Muscle of leg (tissue), 11 donors: ENCODE results near the gene AQP11. TPM values are rescaled to one million over a fixed set of nuclear protein-coding genes. Genes with fewer than 3 reads are reported as not detected.
A peak's percentile ranks its signal among the peaks of the same experiment; 100 is the strongest.
"Not testable (repeated sequence)": the region's sequence is repeated elsewhere in the genome, so short reads cannot be mapped to it uniquely, and the experiment has no call there.

ENCODE experiments used
- DNase-seq: peaks from one replicate; pipeline ENCODE4 v3.0.0; 2013
- H3K27ac ChIP-seq: one replicate; pipeline ENCODE4 v1.5.1; 2013; ENCODE audit warnings: mild to moderate bottlenecking, low read length, control low read depth
- H3K27me3 ChIP-seq: one replicate; pipeline ENCODE4 v1.6.1; 2013; ENCODE audit warnings: low read length; ENCODE audit not compliant: control insufficient read depth, insufficient read depth
- H3K36me3 ChIP-seq: one replicate; pipeline ENCODE4 v1.6.1; 2013; ENCODE audit warnings: low read length; ENCODE audit not compliant: control insufficient read depth, insufficient read depth
- H3K4me1 ChIP-seq: one replicate; pipeline ENCODE4 v1.6.1; 2013; ENCODE audit warnings: low read length; ENCODE audit not compliant: control insufficient read depth, insufficient read depth
- H3K4me3 ChIP-seq: one replicate; pipeline ENCODE4 v1.5.1; 2013; ENCODE audit warnings: low read length, control low read depth
- H3K9me3 ChIP-seq: replicated peaks from 2 replicates; pipeline ENCODE4 v1.6.1; 2013; ENCODE audit warnings: low read depth, low read length; ENCODE audit not compliant: control insufficient read depth
- WGBS: methylation state at CpG from one replicate; pipeline ENCODE4 v1.1.5; 2013; ENCODE audit warnings: missing lambda C conversion rate; ENCODE audit not compliant: insufficient coverage; 5-methylcytosine and 5-hydroxymethylcytosine counted together
- polyA plus RNA-seq, 8 donors: library from polyadenylated mRNA; unstranded; fragments of 120-200 nt; gene quantifications; one replicate each; pipeline versions ENCODE4 v1.2.1 to v1.2.3, GENCODE V29; 2013; ENCODE audit warnings: inconsistent platforms in 1 of 8, low replicate concordance in 1 of 8; ENCODE audit not compliant: insufficient read length in 8 of 8, insufficient read depth in 1 of 8
- total RNA-seq: library from RNA; stranded (reverse); fragments of 120-200 nt; gene quantifications from one replicate; pipeline ENCODE4 v1.2.4, GENCODE V29; 2013

The AQP11 gene
- total and polyA plus RNA-seq, 9 donors = 0.75 to 1.7 (median 1.2) TPM

DNA sequence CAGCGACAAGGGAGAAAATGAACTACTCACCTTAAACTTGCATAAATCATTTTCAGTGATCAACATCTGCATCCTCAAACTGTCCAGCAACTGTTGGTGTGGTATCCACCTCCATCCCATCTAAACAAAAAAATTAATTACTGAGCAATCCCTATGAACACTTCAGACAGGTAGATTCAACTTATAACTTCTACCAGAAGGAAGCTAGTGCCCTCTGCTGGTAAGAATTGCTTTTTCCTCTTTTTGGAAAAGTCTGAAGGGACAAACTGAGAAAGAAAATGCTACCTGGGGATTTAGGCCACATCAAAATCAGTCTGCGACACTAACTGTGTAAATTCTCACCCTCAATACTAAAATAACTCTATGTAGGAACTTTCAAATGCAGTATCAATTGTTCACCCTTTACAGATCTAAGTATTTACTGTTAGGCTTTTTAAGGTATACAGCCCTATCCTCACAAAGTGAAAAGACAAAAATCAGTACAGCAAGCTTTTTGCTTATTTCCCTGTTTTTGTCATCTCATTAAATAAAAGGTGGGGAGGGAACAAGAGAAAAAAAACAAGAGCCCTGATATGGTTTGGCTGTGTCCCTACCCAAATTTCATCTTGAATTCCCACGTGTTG lies 29.9 kb downstream of the AQP11 start:
- no peak overlapping the region for H3K4me3 ChIP-seq
- DNase-seq = peak; percentile 54
- H3K4me1 ChIP-seq = no peaks in the 10 kb centered on the region
- peaks cover 40% of the 10 kb centered on the region for H3K36me3 ChIP-seq
- H3K27me3 ChIP-seq = no peaks in the 10 kb centered on the region
- WGBS = no CpG with 5 or more reads among the region's 3 CpGs
- H3K27ac ChIP-seq = no peak overlapping the region
- no peaks in the 10 kb centered on the region for H3K9me3 ChIP-seq

DNA sequence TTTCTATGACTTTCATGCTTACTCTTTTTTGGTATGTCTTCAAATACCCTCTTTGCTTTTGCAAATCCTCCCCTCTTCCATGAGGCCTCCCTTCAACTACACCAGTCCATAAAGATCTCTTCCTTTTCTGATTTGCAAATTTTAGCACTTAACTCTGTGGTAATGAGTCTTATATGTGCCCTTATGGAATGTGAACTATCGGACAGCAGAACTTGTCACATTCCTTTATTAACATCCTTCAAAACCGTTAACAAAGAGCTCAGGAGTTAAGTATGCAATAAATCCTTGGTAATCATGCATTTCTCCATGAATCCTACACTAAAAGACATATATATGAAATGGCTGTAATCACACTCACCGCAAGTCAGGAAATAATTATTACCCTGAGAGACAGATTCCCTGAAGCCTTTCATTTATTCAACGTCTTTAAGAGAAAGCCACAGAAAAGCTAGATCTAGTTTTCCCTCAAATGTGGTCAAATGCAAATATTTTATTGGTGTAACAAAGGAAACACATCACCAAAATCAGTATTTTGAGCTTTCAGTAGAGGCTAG lies 40.5 kb downstream of the AQP11 start:
- Histone ChIP-seq H3K27me3 (no peaks in the 10 kb centered on the region), H3K36me3 (peaks cover 4% of the 10 kb centered on the region), H3K4me1 (no peaks in the 10 kb centered on the region), H3K4me3 (no peak overlapping the region), H3K9me3 (no peaks in the 10 kb centered on the region), H3K27ac (no peak overlapping the region)
- DNase-seq = no peak
- WGBS = no CpG with 5 or more reads among the region's 4 CpGs

- H3K36me3 ChIP-seq, H3K27ac ChIP-seq, DNase-seq, H3K4me3 ChIP-seq, H3K9me3 ChIP-seq, H3K27me3 ChIP-seq: not testable (repeated sequence)
- peaks cover 11% of the 10 kb centered on the region for H3K4me1 ChIP-seq
- WGBS = 100% methylated on average over 1 of the region's 5 CpGs
These were observed 44.2 kb downstream of the AQP11 start for GRCh38 chr11:77633926-77634325.

DNA sequence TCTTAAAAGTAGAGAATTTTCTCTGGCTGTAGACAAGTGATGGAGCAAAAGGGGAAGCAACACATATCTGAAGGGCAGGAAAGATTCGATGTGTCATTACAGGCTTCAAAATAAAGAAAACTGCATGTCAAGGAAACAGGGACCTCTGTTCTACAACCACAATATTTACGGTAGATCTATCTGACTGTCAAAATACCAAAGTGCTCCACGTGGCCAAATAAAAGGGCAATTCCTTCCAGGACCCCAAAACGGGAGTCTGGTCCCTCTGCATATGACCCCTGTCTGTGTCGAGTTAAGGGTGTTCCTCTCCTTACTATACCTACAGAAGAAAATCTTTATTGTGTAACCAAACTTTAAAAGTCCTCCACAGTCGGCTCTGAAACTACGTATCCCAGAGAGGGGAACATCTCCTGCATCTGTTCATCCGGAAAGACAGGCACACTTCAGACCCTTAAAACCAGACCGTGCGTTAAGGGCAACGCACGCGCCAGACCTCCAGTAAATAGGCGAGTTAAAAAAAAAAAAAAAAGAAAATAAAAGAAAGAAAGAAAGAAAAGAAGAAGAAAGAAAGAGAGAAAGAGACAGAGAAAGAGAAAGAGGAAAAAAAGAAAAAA lies 47.1 kb downstream of the AQP11 start:
- Histone ChIP-seq H3K4me3 (peak overlapping the region; percentile 97), H3K4me1 (peaks cover 11% of the 10 kb centered on the region), H3K27ac (peak overlapping the region; percentile 80), H3K36me3 (no peaks in the 10 kb centered on the region), H3K27me3 (no peaks in the 10 kb centered on the region), H3K9me3 (peaks cover 2% of the 10 kb centered on the region)
- WGBS = no CpG with 5 or more reads among the region's 14 CpGs
- no peak for DNase-seq

DNA sequence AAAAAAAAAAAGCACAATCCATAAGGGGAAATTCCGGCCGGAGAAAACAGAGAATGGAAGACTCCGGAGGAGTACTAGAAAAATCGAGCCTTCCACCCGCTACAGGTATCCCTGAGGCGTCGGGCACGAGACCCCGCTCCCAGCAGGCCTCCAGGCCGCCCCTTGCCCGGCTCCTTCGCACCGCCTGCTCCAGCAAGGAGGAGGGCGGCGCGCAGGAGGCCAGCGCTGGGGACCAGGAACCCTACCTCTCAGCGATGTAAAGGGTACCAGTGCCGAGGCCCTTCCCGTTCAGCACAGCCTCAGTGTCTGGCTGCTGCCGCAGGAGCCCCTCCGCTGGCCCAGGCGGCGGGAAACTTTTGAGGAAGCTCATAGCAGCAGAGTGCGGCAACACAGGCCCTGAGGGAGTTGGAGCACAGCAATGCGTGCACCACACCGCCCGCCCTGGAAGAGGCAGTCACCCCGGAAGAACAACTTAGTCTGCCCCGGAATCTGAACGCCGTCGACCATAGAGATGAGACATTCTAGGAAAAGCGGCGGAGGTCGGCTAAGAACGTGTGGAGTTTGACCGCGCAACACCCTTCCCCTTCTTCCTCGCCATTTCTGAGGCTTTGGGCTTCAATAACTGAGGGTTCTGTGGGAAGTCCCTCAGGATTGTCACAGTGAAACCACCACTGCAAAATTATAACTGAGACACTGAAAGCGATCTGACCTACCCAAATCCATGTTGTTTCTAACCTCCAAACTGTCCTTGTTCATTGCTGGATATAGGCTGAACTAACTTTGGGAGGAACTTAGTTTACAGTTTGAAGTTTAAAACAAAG lies 47.8 kb downstream of the AQP11 start, which contains the start of gene CLNS1A:
Gene CLNS1A (minus strand): TSS at position 450 of the 821 bp plus-strand sequence. CDS start 80 bp downstream, at position 370.
- Histone ChIP-seq H3K4me3 (peak within 1 kb of the TSS; percentile 97), H3K4me1 (peaks cover 11% of the 10 kb centered on the region), H3K27ac (peak within 1 kb of the TSS; percentile 80), H3K9me3 (peaks cover 2% of the 10 kb centered on the region), H3K36me3 (no peaks in the 10 kb centered on the region), H3K27me3 (no peaks in the 10 kb centered on the region)
- DNase-seq = peak; percentile 96
- WGBS = 0% methylated on average over 33 of the region's 41 CpGs

DNA sequence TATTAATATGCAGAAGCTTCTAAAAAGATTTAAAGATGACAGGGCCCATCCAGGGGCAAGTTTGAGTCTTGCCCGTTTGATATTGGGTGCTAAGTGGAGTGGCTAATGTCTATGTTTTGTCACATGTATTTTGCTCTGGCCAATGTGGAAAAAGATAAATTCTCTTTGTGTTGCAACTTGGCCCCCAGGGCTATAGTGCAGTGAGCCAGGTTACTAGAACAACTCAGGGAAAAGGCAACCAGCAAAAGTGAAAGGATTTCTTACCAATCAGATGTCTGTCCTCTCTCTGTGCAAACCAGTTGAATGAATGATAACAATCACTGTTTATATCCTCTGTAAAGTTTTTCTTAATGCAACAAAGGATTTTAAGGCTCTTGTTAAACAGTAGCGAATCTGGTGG lies 52.5 kb downstream of the AQP11 start:
- Histone ChIP-seq H3K27ac (no peak overlapping the region), H3K27me3 (no peaks in the 10 kb centered on the region), H3K9me3 (peaks cover 2% of the 10 kb centered on the region), H3K36me3 (no peaks in the 10 kb centered on the region), H3K4me3 (no peak overlapping the region), H3K4me1 (peaks cover 4% of the 10 kb centered on the region)
- 70% methylated on average over 1 of the region's 2 CpGs for whole genome bisulfite sequencing
- no peak for DNase-seq

DNA sequence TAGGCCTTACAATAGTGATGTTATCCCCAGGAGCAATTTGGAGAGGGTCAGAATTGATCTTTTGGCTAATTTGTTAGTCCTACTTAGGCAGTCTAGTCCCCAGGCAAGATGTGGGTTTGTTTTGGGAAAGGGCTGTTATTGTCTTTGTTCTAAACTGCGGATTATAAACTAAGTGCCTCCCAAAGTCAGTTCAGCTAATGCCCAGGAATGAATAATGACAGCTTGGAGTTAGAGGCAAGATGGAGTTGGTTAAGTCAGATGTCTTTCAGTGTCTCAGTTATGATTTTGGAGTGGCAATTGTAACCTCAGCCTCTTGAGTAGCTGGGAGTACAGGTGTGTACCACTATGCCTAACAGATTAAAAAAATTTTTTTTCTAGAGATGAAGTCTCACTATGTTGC lies 55.1 kb downstream of the AQP11 start:
- no peak for DNase-seq
- H3K4me3 ChIP-seq = no peak overlapping the region
- H3K4me1 ChIP-seq = no peaks in the 10 kb centered on the region
- H3K27me3 ChIP-seq = no peaks in the 10 kb centered on the region
- H3K36me3 ChIP-seq = no peaks in the 10 kb centered on the region
- peaks cover 2% of the 10 kb centered on the region for H3K9me3 ChIP-seq
- 83% methylated on average over 1 of the region's 1 CpG for WGBS
- no peak overlapping the region for H3K27ac ChIP-seq

DNA sequence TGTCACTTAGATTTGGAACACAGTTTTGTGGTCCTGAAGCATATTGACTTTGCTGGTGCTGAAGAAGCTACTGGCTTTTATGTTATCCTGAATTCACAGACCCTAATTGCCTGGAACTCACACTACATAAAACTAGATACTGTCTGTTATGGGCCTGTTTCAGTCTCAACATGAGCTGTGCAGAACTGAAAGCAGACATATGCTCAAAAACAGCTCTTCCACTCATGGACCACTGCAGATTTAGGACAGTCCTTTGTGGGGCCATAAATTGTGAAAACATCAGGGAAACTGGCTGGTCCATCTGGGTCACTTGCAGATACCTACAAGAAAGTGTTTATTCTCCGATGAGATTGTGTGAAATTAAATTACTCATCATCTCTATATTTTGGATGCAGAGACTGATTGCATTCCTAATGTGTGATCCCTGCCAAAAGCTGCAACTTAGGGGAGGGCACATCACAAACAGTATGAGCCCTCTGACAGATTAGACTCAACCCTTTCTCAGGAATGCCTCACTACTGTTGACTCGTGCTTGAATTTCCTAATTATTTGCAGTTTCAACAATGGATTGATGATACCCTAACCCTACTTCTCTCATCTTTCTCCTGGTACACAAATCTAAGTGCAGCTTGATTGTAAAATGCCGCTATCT lies 58.0 kb downstream of the AQP11 start:
- H3K4me3 ChIP-seq = no peak overlapping the region
- DNase-seq = no peak

DNA sequence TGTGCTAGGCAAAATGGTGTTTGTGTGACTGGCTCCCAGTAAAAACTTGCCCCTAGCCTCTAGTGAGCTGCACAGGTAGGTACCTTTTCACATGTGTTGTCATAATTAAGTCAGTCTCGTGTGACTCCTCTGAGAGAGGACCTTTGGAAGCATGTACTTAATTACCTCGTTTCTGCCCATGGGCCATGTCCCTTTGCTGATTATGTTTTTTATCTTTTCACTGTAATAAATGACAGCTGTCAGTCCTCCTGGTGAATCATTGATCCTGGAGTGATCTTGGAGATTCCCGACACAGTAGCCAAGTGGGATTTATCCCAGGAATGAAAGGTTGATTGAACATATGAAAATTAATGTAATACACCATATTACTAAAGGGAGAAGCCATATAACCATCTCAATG lies 60.4 kb downstream of the AQP11 start:
- Histone ChIP-seq H3K27ac (no peak overlapping the region), H3K9me3 (no peaks in the 10 kb centered on the region), H3K27me3 (no peaks in the 10 kb centered on the region), H3K36me3 (no peaks in the 10 kb centered on the region), H3K4me3 (no peak overlapping the region), H3K4me1 (no peaks in the 10 kb centered on the region)
- WGBS = no CpG with 5 or more reads among the region's 3 CpGs
- no peak for DNase-seq

More for the DNA sequence above, 58.0 kb downstream of the AQP11 start:
- Histone ChIP-seq H3K9me3 (no peaks in the 10 kb centered on the region), H3K36me3 (no peaks in the 10 kb centered on the region), H3K27me3 (no peaks in the 10 kb centered on the region), H3K4me1 (no peaks in the 10 kb centered on the region), H3K27ac (no peak overlapping the region)
- WGBS = no CpG with 5 or more reads among the region's 3 CpGs
